22Rv1 (cell line): ENCODE data around the gene ABLIM3.

Source experiments
- H3K27ac ChIP-seq: fragments of 450-650 bp; 2 replicates; pipeline ENCODE4 v1.5.1; 2017
- CTCF ChIP-seq: fragments of 450-650 bp; IDR thresholded peaks from 2 replicates; pipeline ENCODE4 v1.5.1; 2017; ENCODE audit warnings: mild to moderate bottlenecking
- ZFX ChIP-seq: fragments of 450-650 bp; IDR thresholded peaks from 2 replicates; pipeline ENCODE4 v1.6.1; 2017; ENCODE audit warnings: antibody characterized with exemption, borderline replicate concordance

Gene ABLIM3

DNA sequence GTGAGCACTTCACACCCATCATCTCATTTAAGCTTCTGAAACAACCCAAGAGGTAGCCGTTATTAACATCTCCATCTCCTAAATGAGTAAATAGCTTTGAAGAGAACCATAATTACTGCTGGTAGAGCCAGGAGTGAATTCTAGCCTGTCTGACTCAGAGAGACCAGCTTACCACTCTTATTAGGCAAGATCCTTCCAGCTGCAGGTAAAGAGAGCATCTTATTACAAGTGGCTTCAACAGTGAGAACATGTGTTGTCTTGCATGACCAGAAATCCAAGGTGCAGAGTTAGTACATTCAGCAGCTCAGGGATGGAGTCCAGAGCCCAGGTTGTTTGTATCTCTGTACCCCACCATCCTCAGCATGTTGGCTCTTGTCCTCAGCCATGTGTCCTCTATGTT, 119.5 kb downstream of the ABLIM3 start:
- H3K27ac ChIP-seq = no peak overlapping the region
- TF ChIP-seq CTCF (no peak), ZFX (no peak)

DNA sequence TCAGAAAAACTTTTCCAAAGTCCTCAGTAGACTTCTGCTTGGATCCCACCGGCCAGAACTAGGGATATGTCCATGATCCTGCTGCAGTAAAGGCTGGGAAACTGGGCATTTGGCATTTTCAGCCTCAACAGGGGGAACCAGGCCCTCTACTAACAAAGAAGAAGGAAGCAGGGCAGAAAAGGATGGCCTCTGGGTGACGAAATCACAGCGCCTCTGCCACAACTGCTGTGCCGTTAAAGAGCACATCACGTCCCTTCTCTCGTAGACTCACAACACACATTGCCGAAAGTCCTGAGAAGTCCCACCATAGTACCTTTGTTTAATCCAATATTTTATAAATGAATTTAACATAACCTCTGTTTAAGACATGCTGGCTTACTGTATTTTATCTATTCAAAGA, 120.0 kb downstream of the ABLIM3 start:
- TF ChIP-seq CTCF (no peak), ZFX (no peak)

GRCh38 chr5:149262315-149262714, 121.0 kb downstream of the ABLIM3 start:
- H3K27ac ChIP-seq = no peak overlapping the region
- TF ChIP-seq CTCF (no peak), ZFX (no peak)

More for the DNA sequence above, 120.0 kb downstream of the ABLIM3 start:
- H3K27ac ChIP-seq = no peak overlapping the region

GRCh38 chr5:149264439-149265067, 123.3 kb downstream of the ABLIM3 start:
- H3K27ac ChIP-seq = no peak overlapping the region
- TF ChIP-seq ZFX (no peak), CTCF (peak; percentile 82)

DNA sequence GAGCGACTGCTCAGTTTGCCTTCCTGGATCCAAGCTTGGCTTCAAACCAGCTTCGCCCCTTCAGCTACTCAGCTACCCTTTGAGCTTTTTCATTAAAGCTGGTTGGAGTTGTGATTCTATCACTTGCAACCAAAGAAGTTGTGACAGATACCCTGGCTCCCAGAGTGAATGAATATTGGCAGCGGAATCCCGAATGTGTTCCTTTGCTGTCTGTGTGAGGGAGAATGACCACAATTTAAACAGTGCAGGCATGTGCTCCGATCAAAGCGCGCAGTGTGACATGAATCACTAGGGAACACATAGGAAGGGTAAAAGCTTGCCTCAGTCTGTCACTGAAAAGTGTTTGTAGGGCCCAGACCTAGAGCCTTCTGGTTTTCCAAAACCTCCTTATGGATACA, 123.8 kb downstream of the ABLIM3 start:
- TF ChIP-seq ZFX = no peak
- TF ChIP-seq CTCF = peak; percentile 27
- no peak overlapping the region for H3K27ac ChIP-seq

DNA sequence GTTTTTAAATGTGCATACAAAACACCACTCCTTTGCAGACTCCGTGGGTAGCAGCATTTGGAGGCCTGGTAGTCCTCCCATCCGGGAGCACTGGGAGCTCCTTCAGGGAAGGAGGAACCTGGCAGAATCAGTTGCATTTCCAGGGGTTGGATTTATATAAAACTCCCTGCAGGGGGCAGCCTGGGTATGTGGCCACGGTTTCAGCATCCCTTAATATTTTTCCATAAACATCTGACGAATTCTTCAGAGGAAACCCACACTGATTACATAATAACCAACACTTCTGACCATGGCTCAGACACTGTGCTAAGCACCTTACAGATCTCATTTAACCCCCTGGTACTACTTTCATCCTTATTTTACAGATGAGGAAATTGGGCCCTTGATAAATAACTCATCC, 124.3 kb downstream of the ABLIM3 start:
- TF ChIP-seq CTCF (peak; percentile 9; the same call in 1 of the 2 replicates), ZFX (no peak)

DNA sequence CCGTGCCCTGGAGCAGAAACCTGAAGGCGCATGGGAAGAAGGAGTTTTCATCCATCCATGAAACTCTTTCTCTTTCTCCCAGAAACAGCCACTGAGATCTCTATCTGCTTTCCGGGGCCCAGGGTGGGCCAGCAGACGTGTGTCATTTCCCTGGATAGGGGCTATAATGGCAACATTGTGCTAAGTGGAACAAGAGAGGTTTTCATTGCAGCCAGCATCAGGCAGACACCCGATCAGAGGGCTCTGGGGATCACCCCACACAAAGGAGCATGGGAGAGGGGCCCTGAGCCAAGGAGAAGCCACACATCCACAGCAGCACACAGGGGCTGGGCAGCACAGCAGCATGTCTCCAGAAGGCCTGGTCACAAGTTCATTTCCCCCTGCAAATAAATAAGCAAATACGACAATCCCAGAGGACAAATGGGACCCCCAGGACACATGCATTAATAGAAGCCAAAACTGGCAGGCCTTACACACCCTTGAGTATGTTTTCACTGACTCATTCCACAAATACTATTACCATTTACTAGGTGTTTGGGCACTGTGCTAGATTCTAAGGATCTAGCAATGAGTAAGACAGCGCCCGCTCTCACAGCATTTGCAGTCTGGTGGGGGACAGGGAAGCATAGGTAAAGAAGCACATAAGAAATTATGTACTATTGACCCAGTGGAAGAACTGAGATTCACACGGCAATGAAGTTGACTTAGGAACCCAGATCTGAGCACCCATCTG, 126.1 kb downstream of the ABLIM3 start:
- TF ChIP-seq ZFX (no peak), CTCF (no peak)
- H3K27ac ChIP-seq = no peak overlapping the region

More for the DNA sequence above, 124.3 kb downstream of the ABLIM3 start:
- no peak overlapping the region for H3K27ac ChIP-seq
